Lung (tissue), 12 donors: ENCODE data around the gene KCTD7. TPM values are rescaled to one million over a fixed set of nuclear protein-coding genes. Genes with fewer than 3 reads are reported as not detected.
"Not testable (repeated sequence)": the region's sequence is repeated elsewhere in the genome, so short reads cannot be mapped to it uniquely, and the experiment has no call there.

Experiments used
- ATAC-seq: fragments of 200-7000 bp; cut with Tn5 transposase; one replicate; pipeline ENCODE4 v1.9.1; 2020; ENCODE audit warnings: moderate number of reproducible peaks; ENCODE audit not compliant: insufficient read depth, low FRiP score
- DNase-seq, 3 donors: peaks; one replicate each; pipeline ENCODE4 v3.0.0-alpha.2; 2013 to 2017
- H3K27ac ChIP-seq, 2 donors: one replicate each; pipeline ENCODE4 v1.5.1; 2013; ENCODE audit warnings: mild to moderate bottlenecking in 2 of 2, moderate library complexity in 2 of 2, control low read depth in 1 of 2, inconsistent platforms in 1 of 2, low read depth in 1 of 2, low read length in 1 of 2
- H3K27me3 ChIP-seq, 3 donors: one replicate each; pipeline ENCODE4 v1.5.1; 2013; ENCODE audit warnings: low read length in 2 of 3; ENCODE audit not compliant: control insufficient read depth in 3 of 3, insufficient read depth in 3 of 3
- H3K36me3 ChIP-seq, 4 donors: one replicate each; pipeline ENCODE4 v1.5.1; 2013; ENCODE audit warnings: low read length in 4 of 4, mild to moderate bottlenecking in 1 of 4, moderate library complexity in 1 of 4; ENCODE audit not compliant: control insufficient read depth in 4 of 4, insufficient read depth in 4 of 4
- H3K4me1 ChIP-seq, 5 donors: one replicate each; pipeline ENCODE4 v1.5.1; 2013; ENCODE audit warnings: low read length in 5 of 5, mild to moderate bottlenecking in 2 of 5, moderate library complexity in 1 of 5; ENCODE audit not compliant: control insufficient read depth in 5 of 5, insufficient read depth in 5 of 5
- H3K4me3 ChIP-seq: one replicate; pipeline ENCODE4 v1.5.1; 2013; ENCODE audit warnings: mild to moderate bottlenecking, control low read depth, moderate library complexity
- H3K9ac ChIP-seq, 2 donors: one replicate each; pipeline ENCODE4 v1.5.1; 2013; ENCODE audit warnings: low read length in 2 of 2, control low read depth in 1 of 2; ENCODE audit not compliant: insufficient read depth in 1 of 2
- H3K9me3 ChIP-seq, 4 donors: one replicate each; pipeline ENCODE4 v1.5.1; 2013; ENCODE audit warnings: low read length in 3 of 4, mild to moderate bottlenecking in 1 of 4, moderate library complexity in 1 of 4; ENCODE audit not compliant: control insufficient read depth in 4 of 4, insufficient read depth in 3 of 4
- WGBS, 2 donors: extraction: QIAGEN DNeasy Blood & Tissue Kit; methylation state at CpG; one replicate each; pipeline ENCODE4 v1.1.7; 2013; 5-methylcytosine and 5-hydroxymethylcytosine counted together
- polyA plus RNA-seq, 2 donors: library from polyadenylated mRNA; stranded (reverse); fragments of 200-250 nt; gene quantifications; one replicate each; pipeline ENCODE4 v1.2.1, GENCODE V29; 2013
- total RNA-seq, 2 donors: library from RNA; depleted of rRNA in 1 of 2; stranded (reverse); fragments of >200 nt in 1 of 2; gene quantifications; one replicate each; pipeline ENCODE4 v1.2.1, GENCODE V29; 2014 to 2021
- TF ChIP-seq, protein P1 (sequence below): IDR thresholded peaks from 2 replicates; pipeline ENCODE4 v1.5.1; 2012; ENCODE audit warnings: mild to moderate bottlenecking; ENCODE audit errors: control extremely low read depth, extremely low read depth
- donor health status: control.
- donor health status: control.
- donor health status: Bipolar disorder and iron deficiency.
- donor health status: healthy.
- donor health status: DM: yes; HTN: yes; CAD: no.

The KCTD7 gene
- total and polyA plus RNA-seq, 4 donors = 4.9 to 19.7 (median 7.6) TPM

DNA sequence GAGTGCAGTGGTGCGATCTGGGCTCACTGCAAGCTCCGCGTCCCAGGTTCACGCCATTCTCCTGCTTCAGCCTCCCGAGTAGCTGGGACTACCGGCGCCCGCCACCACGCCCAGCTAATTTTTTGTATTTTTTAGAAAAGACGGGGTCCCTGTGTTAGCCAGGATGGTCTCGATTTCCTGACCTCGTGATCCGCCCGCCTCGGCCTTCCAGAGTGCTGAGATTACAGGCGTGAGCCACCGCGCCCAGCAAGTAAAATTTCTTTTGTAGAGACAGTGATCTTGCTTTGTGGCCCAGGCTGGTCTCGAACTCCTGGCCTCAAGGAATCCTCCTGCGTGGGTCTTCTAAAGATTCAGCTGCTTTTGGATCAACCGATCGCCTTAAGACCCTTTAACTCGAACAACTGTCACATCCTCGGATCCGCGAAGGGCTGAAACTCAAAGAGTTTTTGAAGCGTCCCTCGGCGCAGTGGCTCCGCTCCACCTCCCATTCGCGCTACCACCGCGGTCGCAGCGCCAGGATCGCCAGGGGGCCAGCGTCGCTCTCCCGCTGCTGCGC, 25.1 kb downstream of the KCTD7 start:
- WGBS, 2 donors = 9 to 11% methylated on average over 41 of the region's 41 CpGs
- not testable (repeated sequence) for H3K4me1 ChIP-seq, ATAC-seq, H3K27me3 ChIP-seq, DNase-seq, H3K9me3 ChIP-seq, H3K36me3 ChIP-seq
- peak overlapping the region; percentile 85 to 96 for H3K9ac ChIP-seq
- peak overlapping the region; percentile 61 for H3K4me3 ChIP-seq
- peak overlapping the region; percentile 94 to 99 for H3K27ac ChIP-seq

DNA sequence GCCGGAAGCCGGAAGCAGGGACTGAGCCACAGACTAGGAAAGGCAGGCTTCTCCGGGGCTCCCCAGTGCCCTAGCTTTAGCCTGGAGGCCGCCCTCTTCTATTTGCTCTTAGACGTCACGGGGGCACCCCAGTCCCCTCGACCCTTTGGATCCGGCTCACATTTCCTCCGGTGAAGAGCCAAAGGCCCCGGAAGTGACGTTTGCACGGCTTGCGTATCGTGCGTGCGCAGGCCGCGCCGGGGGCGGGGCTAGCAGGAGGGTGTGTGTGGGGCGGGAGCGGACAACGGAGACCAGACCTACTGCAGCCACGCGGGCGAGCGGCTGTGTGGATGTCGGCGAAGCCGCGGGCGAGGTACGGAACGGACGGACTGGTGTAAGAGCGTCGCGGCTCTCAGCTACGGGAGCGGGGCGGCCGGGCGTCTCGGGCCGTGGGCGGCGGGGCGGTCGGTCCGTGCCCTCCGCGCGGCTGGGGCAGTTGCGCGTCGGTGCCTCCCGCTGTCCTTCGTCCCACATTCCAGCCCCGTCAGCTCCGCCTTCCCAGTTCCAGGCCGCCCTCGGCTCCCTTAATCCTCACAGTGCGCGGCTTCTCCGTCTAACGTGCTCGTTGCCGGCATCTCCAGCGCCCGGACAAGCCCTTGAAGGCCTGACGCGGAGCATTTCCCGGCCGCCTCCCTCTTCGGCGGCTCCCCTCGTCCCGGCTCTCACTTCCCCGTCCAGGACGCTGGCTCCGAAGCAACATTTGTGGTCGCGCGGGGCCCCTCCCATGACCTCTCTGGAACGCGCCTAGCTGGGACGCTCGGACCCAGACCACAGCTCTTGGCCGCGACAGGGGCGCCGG, 25.8 kb downstream of the KCTD7 start:
- ATAC-seq = peak; percentile 96
- Histone ChIP-seq H3K4me3 (peak overlapping the region; percentile 61), H3K4me1 (peaks cover 0 to 5% (median 0%) of the 10 kb centered on the region in 5 donors), H3K9ac (peak overlapping the region; percentile 85 to 96), H3K27ac (peak overlapping the region; percentile 94 to 99), H3K27me3 (no peaks in the 10 kb centered on the region), H3K9me3 (no peaks in the 10 kb centered on the region), H3K36me3 (no peaks in the 10 kb centered on the region)
- peak; percentile 99 for DNase-seq
- TF ChIP-seq, protein P1, sequence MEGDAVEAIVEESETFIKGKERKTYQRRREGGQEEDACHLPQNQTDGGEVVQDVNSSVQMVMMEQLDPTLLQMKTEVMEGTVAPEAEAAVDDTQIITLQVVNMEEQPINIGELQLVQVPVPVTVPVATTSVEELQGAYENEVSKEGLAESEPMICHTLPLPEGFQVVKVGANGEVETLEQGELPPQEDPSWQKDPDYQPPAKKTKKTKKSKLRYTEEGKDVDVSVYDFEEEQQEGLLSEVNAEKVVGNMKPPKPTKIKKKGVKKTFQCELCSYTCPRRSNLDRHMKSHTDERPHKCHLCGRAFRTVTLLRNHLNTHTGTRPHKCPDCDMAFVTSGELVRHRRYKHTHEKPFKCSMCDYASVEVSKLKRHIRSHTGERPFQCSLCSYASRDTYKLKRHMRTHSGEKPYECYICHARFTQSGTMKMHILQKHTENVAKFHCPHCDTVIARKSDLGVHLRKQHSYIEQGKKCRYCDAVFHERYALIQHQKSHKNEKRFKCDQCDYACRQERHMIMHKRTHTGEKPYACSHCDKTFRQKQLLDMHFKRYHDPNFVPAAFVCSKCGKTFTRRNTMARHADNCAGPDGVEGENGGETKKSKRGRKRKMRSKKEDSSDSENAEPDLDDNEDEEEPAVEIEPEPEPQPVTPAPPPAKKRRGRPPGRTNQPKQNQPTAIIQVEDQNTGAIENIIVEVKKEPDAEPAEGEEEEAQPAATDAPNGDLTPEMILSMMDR = no peak
- 0% methylated on average over 79 to 92 of the region's 92 CpGs for WGBS, 2 donors

DNA sequence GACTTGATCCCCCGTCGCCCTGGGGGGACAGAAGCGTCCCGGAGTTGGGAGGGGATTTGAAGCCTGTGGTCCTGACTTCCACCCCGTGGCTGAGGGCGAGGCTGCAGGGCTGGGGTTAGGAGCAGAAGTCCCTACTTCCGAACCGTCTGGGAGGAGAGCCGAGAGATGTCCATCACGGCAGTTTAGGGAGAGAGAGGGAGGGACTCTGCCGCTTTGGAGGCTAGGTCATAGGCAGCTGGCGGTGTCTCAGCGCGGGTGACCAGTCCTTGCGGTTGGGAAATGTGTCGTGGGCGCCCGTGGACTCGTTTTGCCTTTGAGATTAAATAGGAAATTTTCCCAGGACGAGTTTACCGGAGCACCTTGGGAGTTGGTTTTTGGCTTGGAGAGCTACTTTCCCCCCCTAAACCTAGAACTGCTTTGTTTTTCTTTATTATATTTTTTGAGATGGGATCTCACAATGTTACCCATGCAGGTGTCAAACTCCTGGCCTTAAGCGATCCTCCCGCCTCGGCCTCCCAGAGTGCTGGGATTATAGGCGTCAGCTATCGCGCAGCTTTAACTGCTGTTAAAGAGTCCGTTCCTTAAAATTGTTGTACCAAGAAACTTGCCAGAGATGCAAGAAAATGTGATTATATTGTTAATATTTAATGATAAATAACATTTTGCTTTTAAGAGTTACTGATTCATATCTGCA, 26.6 kb downstream of the KCTD7 start:
- not testable (repeated sequence) for H3K27me3 ChIP-seq, H3K36me3 ChIP-seq, H3K4me1 ChIP-seq, H3K9me3 ChIP-seq
- Histone ChIP-seq H3K4me3 (peak overlapping the region; percentile 61), H3K9ac (peak overlapping the region; percentile 69 to 83), H3K27ac (peak overlapping the region; percentile 94 to 99)
- ATAC-seq (peak; percentile 38), DNase-seq (peak in 1 of 3 donors; percentile 45)
- 14 to 21% methylated on average over 28 of the region's 28 CpGs for WGBS, 2 donors

DNA sequence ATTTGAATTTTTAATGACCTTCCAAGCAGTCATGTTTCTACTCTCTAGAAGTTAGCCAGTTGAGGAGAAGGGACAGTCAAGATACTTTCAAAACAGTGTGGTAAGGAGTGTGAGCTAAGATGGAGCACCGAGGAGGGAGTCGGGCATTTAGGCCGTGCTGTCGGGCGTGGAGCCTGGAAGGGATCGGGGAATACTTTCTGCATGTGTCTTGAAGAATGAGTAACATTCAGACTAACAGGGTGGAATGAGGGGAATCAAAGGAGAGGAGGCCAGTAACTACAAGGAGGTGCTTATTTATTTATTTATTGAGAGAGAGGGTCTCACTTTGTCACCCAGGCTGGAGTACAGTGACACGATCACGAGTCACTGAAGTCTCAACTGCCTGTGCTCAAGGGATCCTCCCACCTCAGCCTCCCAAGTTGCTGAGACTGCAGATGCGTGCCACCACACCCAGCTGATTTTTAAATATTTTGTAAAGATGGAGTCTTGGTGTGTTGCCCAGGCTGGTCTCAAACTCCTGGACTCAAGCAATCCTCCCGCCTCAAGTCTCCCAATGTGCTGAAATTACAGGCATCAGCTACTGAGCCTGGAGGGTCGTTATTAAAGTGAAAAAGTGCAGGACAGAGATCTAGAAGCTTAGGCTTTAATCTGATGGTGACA, 27.3 kb downstream of the KCTD7 start:
- H3K4me1 ChIP-seq, H3K36me3 ChIP-seq, H3K9me3 ChIP-seq, H3K27me3 ChIP-seq, H3K4me3 ChIP-seq, H3K9ac ChIP-seq, ATAC-seq, DNase-seq: not testable (repeated sequence)
- WGBS, 2 donors = 81 to 89% methylated on average over 11 of the region's 11 CpGs
- peak overlapping the region in 1 of 2 donors; percentile 31 for H3K27ac ChIP-seq
